ENCODE measurements around the gene UTP4. TPM values are rescaled to one million over a fixed set of nuclear protein-coding genes. Genes with fewer than 3 reads are reported as not detected.
A peak's percentile ranks its signal among the peaks of the same experiment; 100 is the strongest.

Gene UTP4
- total RNA-seq, 2 experiments from 2014 or later = 149 to 153 TPM

GRCh38 chr16:69193855-69194254 lies 61.4 kb downstream of the UTP4 start:
- H3K27ac Mint-ChIP-seq = no peak overlapping the region
- no peak for DNase-seq
- H3K4me1 Mint-ChIP-seq = peaks cover 27% of the 10 kb centered on the region
- H3K27me3 Mint-ChIP-seq = no peaks in the 10 kb centered on the region
- H3K36me3 Mint-ChIP-seq = peaks cover 5% of the 10 kb centered on the region
- no peak overlapping the region for H3K4me3 Mint-ChIP-seq
- no peaks in the 10 kb centered on the region for H3K9me3 Mint-ChIP-seq

GRCh38 chr16:69194488-69194887 lies 62.0 kb downstream of the UTP4 start:
- Mint-ChIP-seq H3K27me3 (no peaks in the 10 kb centered on the region), H3K27ac (no peak overlapping the region), H3K4me1 (peaks cover 22% of the 10 kb centered on the region), H3K9me3 (no peaks in the 10 kb centered on the region), H3K4me3 (no peak overlapping the region), H3K36me3 (peaks cover 5% of the 10 kb centered on the region)
- no peak for DNase-seq

- Mint-ChIP-seq H3K27ac (no peak overlapping the region), H3K4me3 (no peak overlapping the region), H3K9me3 (no peaks in the 10 kb centered on the region), H3K4me1 (peaks cover 13% of the 10 kb centered on the region), H3K36me3 (peaks cover 5% of the 10 kb centered on the region), H3K27me3 (no peaks in the 10 kb centered on the region)
- no peak for DNase-seq
Observed at GRCh38 chr16:69195369-69196029, 63.0 kb downstream of the UTP4 start.

DNA sequence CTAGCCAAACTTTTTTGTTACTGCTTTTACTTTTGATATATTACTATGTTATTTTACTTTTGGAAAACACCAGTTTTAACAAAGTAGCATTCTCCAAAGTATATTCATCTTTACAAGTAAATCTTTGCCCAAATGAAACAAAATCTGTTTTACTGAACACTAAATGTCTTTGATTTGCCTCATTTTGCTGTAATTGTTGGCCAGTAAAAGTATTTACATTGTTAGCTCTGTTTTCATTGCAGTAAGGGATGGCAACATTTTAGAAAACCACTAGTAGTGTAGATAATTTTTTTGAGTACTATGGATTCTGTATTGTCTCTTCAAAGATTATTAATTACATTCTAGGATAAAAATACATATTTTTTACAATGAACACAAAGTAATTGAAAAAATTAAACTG lies 65.1 kb downstream of the UTP4 start:
- DNase-seq = no peak
- Mint-ChIP-seq H3K4me3 (no peak overlapping the region), H3K27ac (no peak overlapping the region), H3K36me3 (no peaks in the 10 kb centered on the region), H3K27me3 (no peaks in the 10 kb centered on the region), H3K4me1 (peaks cover 7% of the 10 kb centered on the region), H3K9me3 (no peaks in the 10 kb centered on the region)

DNA sequence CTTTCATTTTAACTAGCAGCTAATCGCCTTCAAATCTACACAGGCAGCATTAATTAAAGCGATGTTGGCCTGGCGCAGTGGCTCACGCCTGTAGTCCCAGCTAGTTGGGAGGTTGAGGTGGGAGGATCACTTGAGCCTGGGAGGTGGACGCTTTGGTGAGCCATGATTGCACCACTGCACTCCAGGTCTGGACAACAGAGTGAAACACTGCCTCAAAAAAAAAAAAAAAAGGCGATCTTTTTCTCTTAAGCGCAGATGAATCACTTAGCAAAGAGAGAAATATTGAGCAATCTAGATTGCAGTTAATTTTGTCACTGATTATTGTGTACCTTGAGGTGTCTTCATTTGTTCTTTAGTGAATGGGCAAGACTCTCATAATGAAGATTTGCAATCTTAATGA lies 66.9 kb downstream of the UTP4 start:
- Mint-ChIP-seq H3K27ac (no peak overlapping the region), H3K4me1 (peaks cover 12% of the 10 kb centered on the region), H3K4me3 (no peak overlapping the region), H3K36me3 (no peaks in the 10 kb centered on the region), H3K27me3 (no peaks in the 10 kb centered on the region), H3K9me3 (no peaks in the 10 kb centered on the region)
- DNase-seq = no peak

- H3K4me3 Mint-ChIP-seq = no peak overlapping the region
- H3K27me3 Mint-ChIP-seq = no peaks in the 10 kb centered on the region
- H3K4me1 Mint-ChIP-seq = peaks cover 20% of the 10 kb centered on the region
- H3K9me3 Mint-ChIP-seq = no peaks in the 10 kb centered on the region
- DNase-seq = no peak
- H3K36me3 Mint-ChIP-seq = no peaks in the 10 kb centered on the region
- H3K27ac Mint-ChIP-seq = no peak overlapping the region
Observed at GRCh38 chr16:69201291-69201690, 68.8 kb downstream of the UTP4 start.

- DNase-seq = no peak
- Mint-ChIP-seq H3K27me3 (no peaks in the 10 kb centered on the region), H3K36me3 (no peaks in the 10 kb centered on the region), H3K4me3 (no peak overlapping the region), H3K27ac (no peak overlapping the region), H3K4me1 (peaks cover 20% of the 10 kb centered on the region), H3K9me3 (no peaks in the 10 kb centered on the region)
Observed at GRCh38 chr16:69201787-69202186, 69.3 kb downstream of the UTP4 start.

DNA sequence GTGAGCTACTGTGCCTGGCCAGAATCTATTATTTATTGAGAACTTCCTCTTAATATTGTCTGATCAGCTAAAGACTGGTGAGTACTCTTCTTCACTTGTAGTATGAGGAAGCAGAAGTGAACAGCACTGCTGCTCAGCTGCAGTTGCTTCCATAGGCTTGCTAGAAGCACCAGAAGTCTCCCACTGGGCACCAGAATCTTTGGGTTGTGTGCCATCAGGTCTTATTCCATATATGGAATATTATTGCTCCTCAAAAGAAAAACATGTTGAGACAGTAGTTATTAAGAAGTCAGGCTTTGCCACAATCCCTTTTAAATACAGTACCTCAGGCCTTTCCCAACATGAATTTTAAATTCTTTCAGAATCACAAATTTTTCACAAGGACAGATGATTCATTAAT lies 71.7 kb downstream of the UTP4 start:
- peaks cover 15% of the 10 kb centered on the region for H3K4me1 Mint-ChIP-seq
- no peaks in the 10 kb centered on the region for H3K27me3 Mint-ChIP-seq
- H3K36me3 Mint-ChIP-seq = no peaks in the 10 kb centered on the region
- DNase-seq = no peak
- H3K9me3 Mint-ChIP-seq = no peaks in the 10 kb centered on the region
- no peak overlapping the region for H3K4me3 Mint-ChIP-seq
- peak overlapping the region; percentile 52 for H3K27ac Mint-ChIP-seq

GRCh38 chr16:69209735-69210134 lies 77.3 kb downstream of the UTP4 start:
- Mint-ChIP-seq H3K36me3 (no peaks in the 10 kb centered on the region), H3K9me3 (no peaks in the 10 kb centered on the region), H3K4me3 (no peak overlapping the region), H3K4me1 (peaks cover 6% of the 10 kb centered on the region), H3K27ac (no peak overlapping the region), H3K27me3 (no peaks in the 10 kb centered on the region)
- DNase-seq = no peak

DNA sequence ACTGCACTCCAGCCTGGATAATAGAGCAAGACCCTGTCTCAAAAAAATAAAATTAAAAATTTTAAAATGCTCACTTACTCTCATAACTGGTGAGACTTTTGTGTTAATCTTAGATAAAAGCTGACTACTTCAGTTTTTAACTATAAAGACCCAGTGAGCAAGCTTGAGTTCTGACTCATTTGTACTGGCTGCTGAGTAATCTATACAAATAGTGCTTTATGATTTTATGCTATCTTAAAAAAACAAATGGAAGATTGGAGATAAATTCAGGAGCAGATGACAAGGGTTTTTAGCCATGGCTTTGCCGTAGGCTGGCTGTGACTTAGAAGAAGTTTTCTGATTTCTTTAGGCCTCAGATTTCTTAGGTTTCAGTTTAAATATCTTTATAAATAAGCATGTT lies 85.0 kb downstream of the UTP4 start:
- Mint-ChIP-seq H3K36me3 (no peaks in the 10 kb centered on the region), H3K27me3 (no peaks in the 10 kb centered on the region), H3K4me1 (peaks cover 5% of the 10 kb centered on the region), H3K9me3 (no peaks in the 10 kb centered on the region), H3K4me3 (no peak overlapping the region), H3K27ac (no peak overlapping the region)
- no peak for DNase-seq

Other genes starting within 250 kb of the UTP4 start
- gene HAS3, start 27.0 kb upstream of the UTP4 start, total RNA-seq = under 1 TPM; 0.33 to 0.74 TPM
- gene CHTF8, start 61 bp upstream of the UTP4 start, total RNA-seq = 100 to 1,000 TPM; 135 to 141 TPM
- 1 to 10 TPM; 6.1 to 6.3 TPM for gene SNTB2, start 54.5 kb downstream of the UTP4 start, total RNA-seq
- gene VPS4A, start 178.7 kb downstream of the UTP4 start, total RNA-seq = 10 to 100 TPM; 27.0 to 28.6 TPM
- gene PDF, start 197.9 kb downstream of the UTP4 start, total RNA-seq = 10 to 100 TPM; 33.0 to 36.4 TPM
- 10 to 100 TPM; 30.2 to 31.8 TPM for gene COG8, start 206.9 kb downstream of the UTP4 start, total RNA-seq
- gene NIP7, start 207.1 kb downstream of the UTP4 start, total RNA-seq = 10 to 100 TPM; 70.1 to 73.2 TPM
- 1 to 10 TPM in 1 of 2 experiments, under 1 TPM in 1; 0.70 to 1.2 TPM for gene TMED6, start 219.1 kb downstream of the UTP4 start, total RNA-seq

All from activated naive CD8-positive, alpha-beta T cell treated with anti-CD3 and anti-CD28 coated beads for 36 hours (primary cell).